Measurements from ENCODE around the gene KCNMB2.
A peak's percentile ranks its signal among the peaks of the same experiment; 100 is the strongest.
"Not testable (repeated sequence)": the region's sequence is repeated elsewhere in the genome, so short reads cannot be mapped to it uniquely, and the experiment has no call there.

KCNMB2 gene

GRCh38 chr3:178536211-178537079 is at the start of gene KCNMB2:
Gene KCNMB2, plus strand, starts transcription at chr3:178536436.
- no peak for DNase-seq

DNA sequence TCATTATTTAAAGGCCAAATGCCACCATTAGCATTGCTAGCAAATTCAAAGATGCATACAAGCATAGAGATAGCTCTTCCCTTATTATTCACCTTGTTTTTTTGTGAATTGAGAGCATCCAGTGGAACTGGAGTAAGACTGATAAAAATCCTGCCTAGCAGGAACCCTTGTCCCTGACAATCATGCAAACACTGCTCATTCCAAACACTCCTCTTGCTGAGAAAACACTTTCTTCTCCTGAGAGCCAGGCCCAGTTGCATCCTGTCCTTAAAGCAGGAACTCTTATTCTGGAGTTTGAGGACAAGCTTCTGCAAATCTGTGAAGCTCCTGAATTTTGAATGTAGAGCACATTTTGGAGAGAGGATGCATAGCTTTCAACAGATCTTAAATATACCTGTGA is 49.3 kb upstream of the KCNMB2 start:
- no peak for DNase-seq

DNA sequence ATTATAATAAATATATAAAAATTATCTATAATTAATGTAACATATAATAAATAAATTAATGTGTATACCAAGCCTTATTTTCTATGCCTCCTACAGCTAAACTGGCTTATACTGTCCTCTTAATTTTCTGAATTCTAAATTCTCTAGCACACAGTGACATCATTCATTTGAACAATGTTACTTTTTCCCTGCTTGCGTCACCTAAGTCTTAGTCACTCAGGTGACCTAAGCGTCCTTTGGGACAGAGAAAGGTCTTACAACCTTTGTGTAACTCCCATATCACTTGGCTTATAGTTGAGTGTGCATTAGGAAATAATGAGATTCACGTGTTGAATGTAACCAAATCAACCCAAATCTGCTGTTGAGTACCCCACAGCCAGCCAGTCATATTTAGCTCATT is 48.5 kb upstream of the KCNMB2 start:
- DNase-seq, result no peak

GRCh38 chr3:178491751-178492150 is 44.5 kb upstream of the KCNMB2 start:
- no peak for DNase-seq

- DNase-seq, result no peak
Measured at GRCh38 chr3:178492491-178492890, 43.7 kb upstream of the KCNMB2 start.

DNA sequence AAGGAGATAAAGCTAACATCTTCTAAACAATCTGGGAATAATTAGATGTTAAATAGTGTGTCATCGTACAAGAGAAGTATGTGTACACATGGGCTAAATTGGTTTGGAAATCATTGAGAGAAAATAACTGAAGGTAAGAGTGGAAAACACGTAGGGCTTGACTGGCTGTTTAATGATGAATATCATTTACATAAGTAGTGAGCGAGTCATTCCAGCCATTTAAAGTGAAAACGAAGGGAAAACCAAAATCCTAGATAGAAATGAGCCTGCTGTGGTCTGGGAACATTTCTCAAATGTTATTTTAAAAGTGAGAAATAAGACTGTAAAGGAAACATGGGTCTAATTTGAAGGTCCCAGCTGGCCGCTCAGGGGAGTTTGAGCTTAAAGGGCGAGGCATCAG is 41.9 kb upstream of the KCNMB2 start:
- DNase-seq, result no peak

- DNase-seq, result no peak
Measured at GRCh38 chr3:178496911-178497310, 39.3 kb upstream of the KCNMB2 start.

DNA sequence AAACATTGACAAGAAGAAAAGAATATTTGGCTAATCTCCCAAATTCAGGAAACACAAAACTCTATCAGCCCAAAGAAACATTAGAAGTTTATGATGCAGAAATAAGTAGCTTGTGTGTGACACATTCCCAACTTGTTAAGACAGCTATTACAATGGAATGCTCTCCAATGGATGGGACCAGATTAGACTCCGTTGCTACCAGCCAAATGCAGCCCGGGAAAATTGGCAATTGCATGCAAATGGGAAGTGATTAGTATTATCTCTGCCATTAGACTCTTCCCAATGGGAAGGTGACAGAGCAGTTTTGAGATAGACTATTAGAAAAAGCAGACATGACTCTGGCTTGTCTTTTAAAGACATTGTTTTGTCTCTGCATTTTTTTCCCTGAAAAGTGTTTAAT is 37.4 kb upstream of the KCNMB2 start:
- peak; percentile 23 for DNase-seq

DNA sequence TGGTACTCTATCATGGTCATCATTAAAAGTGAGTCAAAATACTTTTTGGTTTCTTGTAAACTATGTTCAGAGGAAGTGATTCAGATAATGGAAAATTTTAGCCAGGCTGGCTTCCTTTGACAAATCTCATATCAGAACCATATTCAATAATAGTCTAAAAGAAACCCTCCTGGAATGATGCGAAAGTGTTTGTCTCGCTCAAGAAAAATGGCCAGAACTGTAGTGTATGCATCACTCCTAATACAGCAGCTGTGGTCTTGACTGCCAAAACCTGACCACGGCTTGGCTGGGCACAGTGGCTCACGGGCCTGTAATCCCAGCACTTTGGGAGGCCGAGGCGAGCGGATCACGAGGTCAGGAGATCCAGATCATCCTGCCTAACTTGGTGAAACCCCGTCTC is 35.6 kb upstream of the KCNMB2 start:
- no peak for DNase-seq

- DNase-seq, result no peak
Measured at GRCh38 chr3:178504128-178504527, 32.1 kb upstream of the KCNMB2 start.

- no peak for DNase-seq
Measured at GRCh38 chr3:178505832-178506231, 30.4 kb upstream of the KCNMB2 start.

DNA sequence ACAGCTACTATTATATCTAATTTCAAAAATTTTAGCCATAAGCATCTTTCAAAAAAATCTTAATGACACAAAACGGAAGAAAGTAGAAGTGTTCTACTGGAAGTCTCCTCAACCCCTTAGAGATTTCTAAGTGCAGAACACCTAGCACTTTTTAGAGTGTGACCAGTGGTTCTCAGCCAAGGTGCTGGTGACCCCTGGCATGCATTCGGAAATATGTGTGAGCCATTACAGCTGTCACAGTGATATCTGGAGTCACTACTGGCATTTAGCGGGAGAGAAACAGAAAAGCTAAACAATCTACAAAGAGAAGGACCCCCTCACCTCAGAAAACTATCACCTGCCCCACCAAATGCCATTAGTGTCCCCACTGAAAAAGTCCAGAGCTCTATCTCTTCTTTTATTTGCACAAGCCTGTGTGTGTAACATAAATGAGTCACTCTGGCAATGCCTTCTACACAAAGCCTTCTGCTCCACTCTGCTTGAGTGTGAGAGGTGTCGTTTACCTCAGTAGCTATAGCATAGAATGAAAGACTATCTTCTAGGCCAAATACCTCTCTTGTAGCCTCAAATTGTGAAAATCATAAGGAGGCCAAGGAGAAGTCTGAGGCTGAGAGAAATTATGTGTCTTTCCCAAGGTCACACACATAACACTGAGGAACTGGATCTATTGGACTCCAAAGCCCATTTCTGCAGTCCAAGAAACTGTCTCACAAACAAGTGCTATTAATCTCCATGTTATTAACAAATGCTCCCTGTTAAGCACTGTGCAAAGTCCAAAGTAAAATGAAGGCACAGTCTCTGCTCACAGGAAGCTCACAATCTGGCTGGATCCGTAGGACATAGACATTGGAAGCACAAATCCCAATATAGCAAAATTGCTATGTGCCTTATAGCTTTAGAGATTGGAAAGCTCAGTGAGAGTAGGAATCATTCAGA is 28.5 kb upstream of the KCNMB2 start:
- DNase-seq, result no peak

GRCh38 chr3:178508443-178508825 is 27.8 kb upstream of the KCNMB2 start:
- DNase-seq, result no peak

- DNase-seq, result no peak
Measured at GRCh38 chr3:178510496-178510895, 25.7 kb upstream of the KCNMB2 start.

- DNase-seq, result no peak
Measured at GRCh38 chr3:178512647-178513046, 23.6 kb upstream of the KCNMB2 start.

GRCh38 chr3:178513546-178514380 is 22.5 kb upstream of the KCNMB2 start:
- DNase-seq, result no peak

- DNase-seq, result no peak
Measured at GRCh38 chr3:178514401-178514800, 21.8 kb upstream of the KCNMB2 start.

DNA sequence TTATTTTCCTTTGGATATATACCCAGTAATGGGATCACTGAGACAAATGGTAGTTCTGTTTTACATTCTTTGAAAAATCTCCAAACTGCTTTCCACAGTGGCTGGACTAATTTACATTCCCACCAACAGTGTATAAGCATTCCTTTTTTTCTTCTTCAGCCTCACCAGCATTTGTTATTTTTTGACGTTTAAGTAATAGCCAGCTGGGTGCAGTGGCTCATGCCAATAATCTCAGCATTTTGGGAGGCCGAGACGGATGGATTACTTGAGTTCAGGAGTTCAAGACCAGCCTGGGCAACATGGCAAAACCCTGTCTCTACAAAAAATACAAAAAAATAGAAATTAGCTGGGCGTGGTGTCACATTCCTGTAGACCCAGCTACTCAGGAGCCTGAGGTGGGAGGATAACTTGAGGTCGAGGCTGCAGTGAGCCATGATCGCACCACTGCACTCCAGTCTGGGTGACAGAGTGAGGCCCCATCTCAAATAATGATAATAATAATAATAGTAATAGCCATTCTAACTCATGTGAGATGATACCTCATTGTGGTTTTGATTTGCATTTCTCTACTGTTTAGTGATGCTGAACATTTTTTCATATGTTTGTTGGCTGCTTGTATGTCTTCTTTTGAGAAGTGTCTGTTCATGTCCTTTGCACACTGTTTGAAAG is 21.0 kb upstream of the KCNMB2 start:
- not testable (repeated sequence) for DNase-seq

- no peak for DNase-seq
Measured at GRCh38 chr3:178517665-178518334, 18.4 kb upstream of the KCNMB2 start.

- DNase-seq, result no peak
Measured at GRCh38 chr3:178518660-178519396, 17.4 kb upstream of the KCNMB2 start.

DNA sequence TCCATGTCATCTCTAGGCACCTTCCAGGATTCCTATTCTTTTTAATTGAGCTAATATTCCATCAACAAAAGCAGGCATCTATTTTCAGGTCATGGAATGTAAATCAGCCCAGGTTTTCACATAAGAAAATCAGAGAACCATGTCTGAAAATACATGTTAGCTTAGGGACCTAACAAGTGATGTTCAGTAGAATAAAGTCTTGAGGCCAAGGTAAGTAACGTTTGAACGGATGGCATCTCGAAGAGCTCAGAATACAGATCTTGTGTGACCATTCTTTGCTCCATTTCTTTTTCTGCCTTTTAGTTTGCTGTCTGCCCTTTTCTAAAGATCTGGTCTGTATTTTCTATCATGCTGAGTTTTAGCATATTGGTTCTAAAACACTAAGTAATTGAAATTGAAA is 16.5 kb upstream of the KCNMB2 start:
- no peak for DNase-seq
